HG03095 (cell line): Measurements from ENCODE around the gene PIK3AP1.
"Not testable (repeated sequence)": the region's sequence is repeated elsewhere in the genome, so short reads cannot be mapped to it uniquely, and the experiment has no call there.

ENCODE experiments used
- ATAC-seq: cut with Tn5 transposase; IDR thresholded peaks from one replicate; pipeline ENCODE4 v1.9.1; 2021; ENCODE audit warnings: moderate library complexity; ENCODE audit not compliant: unreplicated experiment

PIK3AP1 gene

DNA sequence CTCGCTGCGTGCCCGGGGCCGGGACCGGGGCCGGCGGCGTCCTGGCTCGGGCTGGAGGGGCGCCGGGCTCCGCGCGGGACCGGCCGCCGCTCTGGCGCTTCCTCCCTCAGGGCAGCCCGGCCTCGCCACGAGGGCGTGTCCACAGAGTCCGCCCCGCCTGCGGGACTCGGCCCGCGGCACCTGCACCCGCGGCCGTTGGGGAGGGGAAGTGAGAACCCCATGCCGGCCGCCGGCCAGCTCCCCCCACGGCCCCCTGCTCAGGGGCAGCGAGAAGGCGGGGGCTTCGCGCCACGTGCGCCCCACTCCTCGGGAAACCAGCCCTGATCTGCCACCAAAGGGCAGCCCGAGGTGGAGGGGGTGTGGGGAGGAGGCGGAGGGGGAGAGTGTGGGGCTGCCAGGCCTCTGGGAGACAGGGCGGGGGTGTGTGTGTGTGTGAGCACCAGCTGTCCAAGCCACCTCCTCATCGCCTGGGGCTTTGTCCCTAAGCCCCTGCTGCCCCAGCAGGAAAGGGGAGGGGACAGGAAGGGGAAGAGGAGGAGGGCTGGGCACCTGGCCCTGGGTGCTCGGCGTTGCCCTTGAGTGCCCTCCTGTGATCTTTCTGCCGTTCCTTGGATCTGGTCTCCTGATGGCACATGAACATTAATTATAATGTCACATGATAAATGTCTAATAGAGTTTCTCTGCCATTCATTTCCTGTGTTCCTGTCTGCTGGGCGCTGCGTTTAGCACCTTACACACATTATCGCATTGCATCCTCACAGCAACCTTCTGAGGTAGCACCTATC is at the start of gene PIK3AP1:
Gene PIK3AP1 (minus strand): TSS at position 93 of the 785 bp plus-strand sequence. CDS start 120 bp downstream, outside the sequence.
- peak; percentile 74 for ATAC-seq

DNA sequence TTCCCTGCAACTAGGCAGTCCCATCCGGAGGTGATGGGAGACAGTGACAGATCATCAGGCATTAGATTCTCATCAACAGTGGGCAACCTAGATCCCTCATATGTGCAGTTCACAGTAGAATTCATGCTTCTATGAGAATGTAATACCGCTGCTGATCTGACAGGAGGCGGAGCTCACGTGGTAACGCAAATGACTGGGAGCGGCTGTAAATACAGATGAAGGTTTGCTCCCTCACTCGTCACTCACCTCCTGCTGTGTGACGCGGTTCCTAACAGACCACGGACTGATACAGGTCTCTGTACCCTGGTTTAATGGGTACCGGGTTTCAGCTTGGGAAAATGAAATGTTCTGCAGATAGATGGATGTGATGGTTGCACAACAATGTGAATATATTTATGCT is 47.8 kb upstream of the PIK3AP1 start:
- no peak for ATAC-seq

DNA sequence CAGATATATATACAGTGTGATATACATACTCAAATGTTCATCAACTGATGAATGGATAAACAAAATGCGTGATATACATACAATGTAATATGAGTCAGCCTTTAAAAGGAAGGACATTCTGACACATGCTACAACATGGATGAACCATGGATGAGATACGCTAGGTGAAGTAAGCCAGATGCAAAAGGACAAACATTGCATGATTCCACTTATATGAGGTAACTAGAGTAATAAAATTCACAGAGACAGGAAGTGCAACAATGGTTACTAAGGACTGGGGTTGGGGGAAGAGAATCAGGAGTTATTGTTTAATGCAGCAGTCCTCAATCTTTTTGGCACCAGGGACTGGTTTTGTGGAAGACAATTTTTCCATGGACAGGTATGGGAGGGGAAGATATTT is 47.3 kb upstream of the PIK3AP1 start:
- no peak for ATAC-seq

GRCh38 chr10:96765406-96766240 is 45.3 kb upstream of the PIK3AP1 start:
- no peak for ATAC-seq

DNA sequence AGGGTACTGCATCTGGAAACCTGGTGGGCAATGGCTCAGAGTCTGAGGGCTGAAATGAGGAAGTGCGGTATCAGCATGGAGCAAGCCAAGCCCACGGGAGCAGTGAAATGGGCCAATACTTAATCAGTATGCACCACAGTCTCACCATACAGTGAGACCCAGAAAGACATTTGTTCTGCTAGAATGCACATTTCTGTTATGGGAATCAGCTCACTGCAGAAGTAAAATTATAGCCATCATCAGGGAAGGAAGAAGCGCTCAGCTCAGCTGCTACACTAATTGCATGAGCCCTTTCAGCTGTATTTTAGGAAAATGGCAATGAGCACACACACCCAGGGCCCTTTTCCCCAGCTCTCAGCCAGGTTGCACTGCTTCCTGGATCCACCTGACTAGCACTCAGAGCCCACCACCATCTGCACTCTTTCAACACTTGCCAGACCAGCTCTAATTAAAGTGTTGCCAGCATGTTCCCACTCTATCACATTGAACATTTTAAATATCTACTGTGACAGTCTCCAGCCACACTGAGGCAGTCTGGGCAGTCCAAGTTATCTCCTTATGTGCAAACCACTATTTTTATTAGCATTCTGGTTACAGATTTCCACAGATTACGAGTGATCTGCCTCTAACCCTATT is 44.2 kb upstream of the PIK3AP1 start:
- ATAC-seq, result no peak

DNA sequence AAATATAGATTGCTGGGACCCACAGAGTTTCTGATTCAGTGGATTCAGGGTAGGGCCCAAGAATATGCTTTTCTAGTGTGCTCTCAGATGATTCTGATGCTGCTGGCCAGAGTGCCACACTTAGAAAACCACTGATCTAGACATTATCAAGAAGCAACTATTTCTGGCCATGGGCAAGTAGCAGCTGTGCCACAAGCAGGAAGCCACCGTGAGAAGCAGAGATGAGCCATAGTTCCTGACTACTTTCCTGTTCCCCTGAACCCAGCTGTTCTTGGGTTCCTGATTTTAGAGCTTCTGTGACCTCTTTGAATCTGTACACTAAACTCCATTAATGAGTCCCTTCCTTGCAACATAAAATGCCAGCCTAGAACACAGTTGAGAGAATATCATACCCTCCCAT is 38.1 kb upstream of the PIK3AP1 start:
- no peak for ATAC-seq

- no peak for ATAC-seq
These were observed 36.0 kb upstream of the PIK3AP1 start for GRCh38 chr10:96756111-96756903.

DNA sequence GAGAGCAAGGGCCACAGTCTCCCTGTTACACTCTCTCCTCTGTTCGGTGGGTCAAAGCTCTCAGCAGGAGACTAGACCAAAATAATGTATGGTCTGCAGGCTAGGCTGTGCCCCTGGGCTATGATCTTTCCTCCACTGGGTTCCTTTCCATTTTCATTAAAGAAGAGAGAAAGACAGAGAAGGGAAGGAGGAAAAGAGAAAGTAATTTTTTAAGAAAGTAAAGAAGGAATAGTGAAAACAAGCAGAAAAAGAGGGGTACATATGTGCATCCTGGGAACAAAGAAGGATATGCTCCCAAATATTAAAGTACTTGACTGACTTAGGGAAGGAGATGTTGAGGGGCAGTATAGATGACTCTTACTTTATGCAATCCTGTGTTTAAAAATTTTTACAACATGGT is 33.6 kb upstream of the PIK3AP1 start:
- no peak for ATAC-seq

- ATAC-seq, result no peak
These were observed 32.1 kb upstream of the PIK3AP1 start for GRCh38 chr10:96752375-96752774.

DNA sequence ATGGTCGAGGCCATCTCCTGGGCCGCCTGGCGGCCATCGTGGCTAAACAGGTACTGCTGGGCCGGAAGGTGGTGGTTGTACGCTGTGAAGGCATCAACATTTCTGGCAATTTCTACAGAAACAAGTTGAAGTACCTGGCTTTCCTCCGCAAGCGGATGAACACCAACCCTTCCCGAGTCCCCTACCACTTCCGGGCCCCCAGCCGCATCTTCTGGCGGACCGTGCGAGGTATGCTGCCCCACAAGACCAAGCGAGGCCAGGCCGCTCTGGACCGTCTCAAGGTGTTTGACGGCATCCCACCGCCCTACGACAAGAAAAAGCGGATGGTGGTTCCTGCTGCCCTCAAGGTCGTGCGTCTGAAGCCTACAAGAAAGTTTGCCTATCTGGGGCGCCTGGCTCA is 30.0 kb upstream of the PIK3AP1 start:
- ATAC-seq, result not testable (repeated sequence)

DNA sequence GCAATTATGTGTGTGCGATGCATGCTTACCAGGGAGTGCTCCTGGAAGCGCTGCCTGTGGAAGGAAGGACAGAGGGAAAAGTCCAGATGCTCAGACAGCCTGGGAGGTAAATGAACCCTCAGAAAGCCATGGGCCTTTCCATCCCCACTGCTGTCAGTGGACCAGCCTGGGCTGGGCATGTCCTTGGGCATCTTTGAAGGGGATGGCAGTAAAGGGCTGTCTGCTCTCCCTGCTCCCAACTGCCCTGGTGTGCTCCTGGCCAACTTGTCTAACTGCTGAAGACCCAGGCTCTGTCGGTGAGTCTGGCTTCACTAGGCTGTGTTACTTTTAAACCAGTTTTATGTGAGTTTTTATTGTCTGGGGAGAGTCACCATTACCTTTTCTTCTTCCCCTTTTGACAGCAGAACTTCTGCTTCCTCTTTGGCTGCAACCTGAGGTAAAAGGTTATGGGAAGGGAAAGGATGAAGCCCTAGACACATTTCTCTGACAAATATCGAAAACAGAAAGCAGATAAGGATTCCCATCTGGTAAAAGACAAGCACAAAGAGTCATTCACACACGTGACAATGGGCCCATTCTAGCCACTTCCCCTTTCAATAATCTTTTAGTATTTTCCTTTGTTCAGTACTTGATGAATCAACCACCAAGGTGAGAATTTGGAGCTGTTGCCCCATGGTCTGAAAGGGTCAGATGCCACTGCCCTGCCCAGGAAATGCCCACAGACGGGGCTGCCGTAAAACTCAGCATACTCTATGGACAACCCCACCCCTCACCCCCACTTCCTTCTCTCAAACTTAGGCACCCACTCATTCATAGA is 27.6 kb upstream of the PIK3AP1 start:
- peak; percentile 89 for ATAC-seq

DNA sequence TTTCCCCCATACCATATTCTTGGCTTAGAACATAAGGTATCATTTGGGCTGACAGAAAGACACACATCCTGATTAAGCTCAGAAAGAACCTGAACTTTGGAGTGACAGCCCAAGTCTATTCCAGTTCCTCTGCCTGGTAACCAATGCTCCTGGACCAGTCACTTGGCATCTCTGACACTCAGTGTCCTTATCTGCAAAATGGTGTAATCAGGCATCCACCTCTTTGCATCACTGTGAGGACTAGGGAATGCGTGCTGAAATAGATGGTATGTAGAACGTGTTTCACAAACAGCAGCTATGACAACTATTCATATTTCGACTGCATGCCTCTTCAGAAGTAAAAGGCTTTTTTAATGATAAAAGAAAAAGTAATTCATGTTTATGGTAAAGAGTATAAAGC is 26.2 kb upstream of the PIK3AP1 start:
- no peak for ATAC-seq

DNA sequence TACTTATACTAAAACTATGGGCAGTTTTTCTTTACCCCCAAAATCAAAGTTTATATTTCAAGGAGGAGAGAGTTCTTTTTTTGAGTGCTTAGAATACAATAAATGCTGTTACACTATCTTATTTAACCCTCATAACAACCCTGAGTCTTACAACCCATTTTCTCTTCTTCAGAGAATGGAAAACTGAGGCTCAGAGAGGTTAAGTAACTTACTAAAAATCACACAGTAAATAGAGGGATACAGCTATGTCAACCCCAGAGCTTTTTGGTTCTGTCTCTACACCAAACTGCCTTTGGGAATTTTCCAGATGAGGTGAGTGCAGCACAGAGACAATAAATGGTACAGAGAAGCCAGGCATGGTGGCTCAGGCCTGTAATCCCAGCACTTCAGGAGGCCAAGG is 25.6 kb upstream of the PIK3AP1 start:
- ATAC-seq, result no peak

DNA sequence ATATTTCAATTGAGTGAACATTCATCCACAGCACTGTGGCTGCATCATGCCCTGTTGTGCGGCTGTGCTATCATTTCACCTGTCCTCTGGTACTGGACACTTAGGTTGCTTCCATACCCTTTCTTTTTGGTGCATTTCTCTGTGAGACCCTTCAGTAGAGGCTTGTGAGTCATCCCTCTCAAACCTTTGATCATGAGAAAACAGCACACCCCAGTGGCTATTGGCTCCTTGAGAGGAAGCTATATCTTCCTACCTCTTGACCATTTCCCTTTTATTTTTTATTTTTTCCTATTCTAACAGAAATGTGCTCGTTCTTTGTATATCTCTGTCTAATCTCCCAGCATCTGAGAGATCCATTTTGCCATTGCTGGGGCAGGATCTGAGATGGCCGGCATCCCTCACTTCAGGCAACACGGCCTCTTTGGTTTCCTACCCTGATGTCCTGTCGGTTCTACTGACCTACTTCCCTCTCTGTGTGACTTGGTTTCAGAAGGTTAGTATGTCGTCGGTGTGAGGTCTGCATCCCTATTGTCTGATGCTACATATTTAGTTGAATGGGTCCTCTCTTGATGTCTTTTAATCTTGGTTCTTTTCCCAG is 23.8 kb upstream of the PIK3AP1 start:
- ATAC-seq, result no peak

GRCh38 chr10:96741557-96741956 is 21.2 kb upstream of the PIK3AP1 start:
- ATAC-seq, result not testable (repeated sequence)

- ATAC-seq, result no peak
These were observed 20.4 kb upstream of the PIK3AP1 start for GRCh38 chr10:96740579-96741281.

- no peak for ATAC-seq
These were observed 19.8 kb upstream of the PIK3AP1 start for GRCh38 chr10:96740141-96740540.

- not testable (repeated sequence) for ATAC-seq
These were observed 17.1 kb upstream of the PIK3AP1 start for GRCh38 chr10:96737307-96737902.

DNA sequence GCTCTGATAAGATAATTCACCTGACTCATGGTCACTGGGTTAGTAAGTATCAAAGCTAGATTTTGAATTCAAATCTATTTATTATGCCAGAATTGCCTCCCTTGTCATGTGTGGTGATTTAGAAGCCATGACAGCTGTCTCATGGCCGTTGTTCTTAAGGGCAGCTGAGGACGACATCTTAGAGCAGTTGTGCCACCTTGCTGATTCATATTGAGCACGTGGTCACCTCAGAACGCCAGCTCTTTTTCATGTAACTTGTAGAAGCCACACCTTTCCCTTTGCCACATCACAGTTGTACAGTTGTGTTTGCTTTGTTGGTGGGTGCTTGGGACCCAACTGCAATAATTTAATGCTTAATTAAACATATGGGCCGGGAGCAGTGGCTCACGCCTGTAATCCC is 4.3 kb upstream of the PIK3AP1 start:
- ATAC-seq, result no peak
